Right lobe of liver (tissue), 4 donors: ENCODE data around the gene AP3S2.

Source experiments
- CTCF ChIP-seq, 4 donors: fragments of 200-600 bp in 3 of 4; fragments of 450-650 bp in 1 of 4; IDR thresholded peaks; one replicate each; pipeline versions ENCODE4 v1.5.1 to v1.8.0; 2016 to 2022; ENCODE audit warnings: antibody characterized with exemption in 4 of 4, mild to moderate bottlenecking in 2 of 4
- POLR2A ChIP-seq: fragments of 450-650 bp; IDR thresholded peaks from one replicate; pipeline ENCODE4 v1.6.1; 2017; ENCODE audit warnings: antibody characterized with exemption, mild to moderate bottlenecking
- donor health status: DM: no; HTN: no; CAD: no.
- donor health status: DM: no; HTN: no; CAD: no.
- donor health status: DM: no; HTN: yes; CAD: no.

- TF ChIP-seq CTCF (IDR thresholded peaks at IDR 0.05) (no peak), POLR2A (no peak)
Observed at GRCh38 chr15:89936051-89936785, 42.4 kb upstream of the AP3S2 start.
